ENCODE results near the gene C13orf42.

- TF ChIP-seq ATF3 (IDR thresholded peaks at IDR 0.05; ENCODE audit: borderline replicate concordance, extremely low read depth, low read depth, low read length) (no peak), NR2F1 (conservative IDR thresholded peaks at IDR 0.05) (no peak), ZBTB11 (CRISPR knock-in tag; IDR thresholded peaks at IDR 0.05) (no peak), NFYB (IDR thresholded peaks at IDR 0.05; ENCODE audit: insufficient read depth, low read depth, low read length) (no peak)
Measured at GRCh38 chr13:51151463-51151862, 40.4 kb upstream of the C13orf42 start.

Measured in GM12878 (cell line).